C4-2B (cell line): Measurements from ENCODE around the gene DNAH8.

Experiments used
- H3K27ac ChIP-seq: fragments of 450-650 bp; 2 replicates; pipeline ENCODE4 v1.5.1; 2017
- CTCF ChIP-seq: fragments of 450-650 bp; conservative IDR thresholded peaks from 2 replicates; pipeline ENCODE4 v1.5.1; 2017; ENCODE audit warnings: mild to moderate bottlenecking
- ZFX ChIP-seq: fragments of 450-650 bp; IDR thresholded peaks from 2 replicates; pipeline ENCODE4 v1.6.1; 2017

The DNAH8 gene

GRCh38 chr6:38805127-38805655, 90.1 kb downstream of the DNAH8 start:
- peak; percentile 9; the same call in 1 of the 2 replicates for TF ChIP-seq CTCF
- no peak for TF ChIP-seq ZFX
- H3K27ac ChIP-seq, result no peak overlapping the region

DNA sequence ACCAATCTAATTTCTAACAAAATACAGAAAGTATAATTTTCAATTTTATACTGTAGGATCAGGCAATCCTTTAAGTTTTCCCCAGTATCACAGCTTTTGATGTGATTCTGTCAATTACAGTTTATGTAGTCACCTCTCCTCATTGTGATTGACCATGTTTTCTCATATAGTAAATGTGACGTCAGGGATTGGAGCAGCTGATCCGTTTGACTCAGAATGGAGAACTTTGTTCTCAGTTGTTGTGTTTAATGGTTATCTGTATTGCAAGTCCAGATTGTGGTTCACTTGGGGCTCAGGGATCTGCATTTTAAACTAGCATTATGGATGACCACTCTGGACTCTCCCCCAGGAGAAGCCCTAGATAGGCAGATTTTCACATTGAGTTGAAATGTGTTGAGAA, 90.6 kb downstream of the DNAH8 start:
- no peak overlapping the region for H3K27ac ChIP-seq
- TF ChIP-seq CTCF (no peak), ZFX (no peak)

DNA sequence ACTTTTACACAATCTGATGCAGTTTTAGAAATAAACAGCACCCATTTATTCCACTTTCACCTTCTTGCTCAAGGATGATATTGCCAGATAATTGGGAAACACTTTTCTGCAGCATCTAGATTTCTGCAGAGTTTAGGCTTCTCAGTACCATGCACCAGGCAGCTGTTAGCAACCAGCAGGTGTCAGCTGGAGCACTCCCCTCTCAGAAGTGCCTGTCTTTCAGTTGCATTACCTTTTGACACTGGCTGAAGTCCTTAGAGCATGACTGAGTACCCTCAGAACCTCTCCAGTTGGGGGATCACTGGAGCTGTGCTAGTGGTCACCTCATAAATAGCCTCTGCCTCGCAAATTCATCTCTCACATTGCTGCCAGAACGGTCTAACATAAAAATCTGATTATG, 91.2 kb downstream of the DNAH8 start:
- TF ChIP-seq CTCF (peak; percentile 3), ZFX (no peak)
- no peak overlapping the region for H3K27ac ChIP-seq

DNA sequence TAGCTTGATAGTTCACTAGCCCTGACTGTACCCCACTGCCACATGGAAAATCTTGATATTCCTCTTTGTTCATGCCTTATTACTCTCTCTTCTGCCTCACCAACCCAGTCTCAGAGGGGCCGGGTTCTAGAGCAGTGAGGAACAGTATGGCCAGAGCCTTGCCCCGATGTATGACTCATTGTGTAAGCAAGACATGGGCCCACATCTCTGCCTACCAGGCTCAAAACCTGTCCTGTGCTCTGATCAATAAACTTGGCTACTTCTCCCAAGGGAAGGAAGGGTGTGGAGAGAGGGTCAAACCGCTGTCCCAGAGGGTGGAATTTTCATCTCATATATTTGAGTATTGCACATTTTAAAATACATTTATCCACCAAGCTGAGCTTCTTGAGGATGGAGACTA, 91.7 kb downstream of the DNAH8 start:
- TF ChIP-seq CTCF, result no peak
- TF ChIP-seq ZFX, result no peak
- H3K27ac ChIP-seq, result no peak overlapping the region

- no peak overlapping the region for H3K27ac ChIP-seq
- TF ChIP-seq ZFX, result no peak
- no peak for TF ChIP-seq CTCF
Observed at GRCh38 chr6:38808039-38808438, 92.9 kb downstream of the DNAH8 start.

- H3K27ac ChIP-seq, result peak overlapping the region; percentile 68; the same call in 1 of the 2 replicates
- TF ChIP-seq CTCF, result no peak; the same call in 1 of the 2 replicates
- TF ChIP-seq ZFX, result no peak
Observed at GRCh38 chr6:38813041-38813823, 98.1 kb downstream of the DNAH8 start.

DNA sequence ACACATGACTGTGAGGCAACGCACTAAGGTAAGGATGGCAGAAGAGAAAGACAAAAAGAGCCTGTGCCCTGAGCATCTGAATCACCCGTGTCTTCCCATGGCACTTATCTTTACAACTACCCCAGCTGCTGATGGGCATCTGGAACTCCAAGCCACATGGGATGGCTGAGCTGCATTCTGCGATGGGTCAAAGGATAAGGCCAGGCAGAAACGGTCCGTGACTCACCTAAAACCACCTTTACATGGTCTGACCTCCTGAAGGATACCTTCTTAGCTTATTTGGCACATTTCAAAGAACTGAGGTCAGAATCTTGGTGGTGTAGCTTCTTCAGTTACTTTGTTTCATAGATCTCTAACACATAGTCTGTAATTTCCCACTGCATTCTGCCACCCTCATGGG, 99.7 kb downstream of the DNAH8 start:
- TF ChIP-seq ZFX (no peak), CTCF (no peak)
- H3K27ac ChIP-seq, result peak overlapping the region; percentile 99
